Activated CD4-positive, alpha-beta memory T cell treated with anti-CD3 and anti-CD28 coated beads for 36 hours (primary cell): Measurements from ENCODE around the gene ADI1. TPM values are rescaled to one million over a fixed set of nuclear protein-coding genes. Genes with fewer than 3 reads are reported as not detected.
"Not testable (repeated sequence)": the region's sequence is repeated elsewhere in the genome, so short reads cannot be mapped to it uniquely, and the experiment has no call there.

Experiments used
- CTCF ChIA-PET: fragments of 350-600 bp; sonication (Branson Sonifier 250); formaldehyde crosslinking; loops from one replicate; lab custom pipeline; 2021; ENCODE audit warnings: antibody characterized with exemption, inconsistent platforms; lab: Charles Lee
- POLR2A ChIA-PET: fragments of 350-600 bp; sonication (Branson Sonifier 250); formaldehyde crosslinking; loops from one replicate; lab custom pipeline; 2021; ENCODE audit warnings: antibody characterized with exemption; lab: Charles Lee
- DNase-seq: peaks from one replicate; pipeline ENCODE4 v3.0.0-alpha.2; 2020
- H3K27ac Mint-ChIP-seq: one replicate; pipeline ENCODE4 v1.8.0; 2021; ENCODE audit warnings: mixed read lengths
- H3K27me3 Mint-ChIP-seq: one replicate; pipeline ENCODE4 v1.8.0; 2021; ENCODE audit warnings: mixed read lengths
- H3K36me3 Mint-ChIP-seq: one replicate; pipeline ENCODE4 v1.8.0; 2021; ENCODE audit warnings: mixed read lengths
- H3K4me1 Mint-ChIP-seq: one replicate; pipeline ENCODE4 v1.8.0; 2021; ENCODE audit warnings: low read depth, mixed read lengths
- H3K4me3 Mint-ChIP-seq: one replicate; pipeline ENCODE4 v1.8.0; 2021; ENCODE audit warnings: mild to moderate bottlenecking, mixed read lengths
- H3K9me3 Mint-ChIP-seq: one replicate; pipeline ENCODE4 v1.8.0; 2021; ENCODE audit warnings: mixed read lengths
- intact Hi-C: fragments of 100-400 bp; cut with micrococcal nuclease; formaldehyde crosslinking; loops from one replicate; pipeline ENCODE4 v1.15.1; 2023
- total RNA-seq, 2 experiments: library from RNA; stranded (reverse); gene quantifications; one replicate each; pipeline ENCODE4 v1.2.3, GENCODE V29; 2021

ADI1 gene
- total RNA-seq, 2 experiments from 2014 or later: 36.0 to 36.4 TPM

DNA sequence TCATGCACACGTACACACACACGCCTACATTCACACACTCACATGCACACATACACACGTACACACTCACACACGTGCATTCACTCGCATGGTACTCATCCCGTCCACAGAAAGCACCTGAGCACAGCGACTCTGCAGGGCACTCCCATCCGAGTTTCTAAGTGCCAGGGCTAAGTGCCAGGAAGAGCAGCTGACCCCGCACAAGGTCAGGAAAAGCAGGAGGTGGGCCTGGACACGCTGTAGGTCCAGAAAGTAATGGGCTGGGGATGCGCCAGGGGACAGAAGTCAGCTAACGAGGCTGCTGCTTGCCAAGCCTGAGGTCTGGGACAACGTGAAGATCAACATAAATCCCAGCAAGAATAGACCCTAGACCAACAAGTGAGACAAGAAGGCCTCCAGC is 15.8 kb downstream of the ADI1 start:
- ChIA-PET CTCF (no interaction called here), POLR2A (no interaction called here)
- H3K4me1 Mint-ChIP-seq: no peaks in the 10 kb centered on the region
- no peak overlapping the region for H3K4me3 Mint-ChIP-seq
- no peaks in the 10 kb centered on the region for H3K27me3 Mint-ChIP-seq
- no peak overlapping the region for H3K27ac Mint-ChIP-seq
- intact Hi-C loops: no loop called here
- peaks cover 59% of the 10 kb centered on the region for H3K36me3 Mint-ChIP-seq
- no peaks in the 10 kb centered on the region for H3K9me3 Mint-ChIP-seq
- no peak for DNase-seq

DNA sequence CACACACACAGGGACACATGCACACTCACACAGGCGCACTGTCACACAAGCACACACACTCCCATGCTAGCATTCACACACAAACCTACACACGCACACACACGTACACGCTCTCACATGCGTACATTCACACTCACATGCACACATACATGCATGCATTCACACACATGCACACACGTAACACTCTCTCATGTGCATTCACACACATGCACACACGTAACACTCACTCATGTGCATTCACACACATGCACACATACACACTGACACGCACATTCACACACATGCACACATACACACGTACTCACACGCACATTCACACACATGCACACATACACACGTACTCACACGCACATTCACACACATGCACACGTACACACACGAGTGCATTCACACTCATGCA is 16.3 kb downstream of the ADI1 start:
- POLR2A ChIA-PET: no interaction called here
- H3K36me3 Mint-ChIP-seq: peaks cover 60% of the 10 kb centered on the region
- no peak for DNase-seq
- CTCF ChIA-PET: no interaction called here
- intact Hi-C loops: no loop called here
- no peak overlapping the region for H3K27ac Mint-ChIP-seq
- H3K9me3 Mint-ChIP-seq: no peaks in the 10 kb centered on the region
- no peaks in the 10 kb centered on the region for H3K27me3 Mint-ChIP-seq
- H3K4me3 Mint-ChIP-seq: no peak overlapping the region
- H3K4me1 Mint-ChIP-seq: no peaks in the 10 kb centered on the region

DNA sequence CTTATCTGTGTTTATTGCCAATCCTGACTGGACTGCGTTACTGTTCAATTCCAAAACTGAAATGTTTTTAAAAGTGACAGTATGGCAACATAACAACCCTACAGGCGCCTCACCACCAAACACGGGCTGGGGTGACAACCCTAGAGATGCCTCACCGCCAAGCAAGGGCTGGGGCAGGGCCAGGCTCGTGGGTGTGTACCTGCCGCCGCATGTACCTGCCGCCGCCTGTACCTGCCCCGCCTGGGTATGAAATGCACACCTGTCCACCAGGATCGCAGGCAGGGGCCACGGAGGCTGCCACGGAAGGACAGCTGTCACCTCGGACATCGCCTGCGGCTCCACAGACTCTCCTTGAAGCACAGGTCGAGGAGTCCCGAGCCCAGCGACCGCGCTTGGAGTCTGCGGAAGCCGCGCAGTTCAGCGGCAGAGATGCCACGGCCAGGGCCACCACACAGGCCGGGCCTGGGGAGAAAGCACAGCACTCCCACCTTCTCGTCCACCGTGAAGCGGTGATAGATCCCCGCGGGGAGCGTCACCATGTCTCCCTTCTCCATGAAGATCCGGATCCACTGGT is 18.9 kb downstream of the ADI1 start:
- no peak overlapping the region for H3K4me3 Mint-ChIP-seq
- no peak overlapping the region for H3K27ac Mint-ChIP-seq
- intact Hi-C loops: no loop called here
- ChIA-PET POLR2A (no interaction called here), CTCF (no interaction called here)
- H3K4me1 Mint-ChIP-seq: no peaks in the 10 kb centered on the region
- DNase-seq: no peak
- peaks cover 47% of the 10 kb centered on the region for H3K36me3 Mint-ChIP-seq
- no peaks in the 10 kb centered on the region for H3K9me3 Mint-ChIP-seq
- no peaks in the 10 kb centered on the region for H3K27me3 Mint-ChIP-seq

DNA sequence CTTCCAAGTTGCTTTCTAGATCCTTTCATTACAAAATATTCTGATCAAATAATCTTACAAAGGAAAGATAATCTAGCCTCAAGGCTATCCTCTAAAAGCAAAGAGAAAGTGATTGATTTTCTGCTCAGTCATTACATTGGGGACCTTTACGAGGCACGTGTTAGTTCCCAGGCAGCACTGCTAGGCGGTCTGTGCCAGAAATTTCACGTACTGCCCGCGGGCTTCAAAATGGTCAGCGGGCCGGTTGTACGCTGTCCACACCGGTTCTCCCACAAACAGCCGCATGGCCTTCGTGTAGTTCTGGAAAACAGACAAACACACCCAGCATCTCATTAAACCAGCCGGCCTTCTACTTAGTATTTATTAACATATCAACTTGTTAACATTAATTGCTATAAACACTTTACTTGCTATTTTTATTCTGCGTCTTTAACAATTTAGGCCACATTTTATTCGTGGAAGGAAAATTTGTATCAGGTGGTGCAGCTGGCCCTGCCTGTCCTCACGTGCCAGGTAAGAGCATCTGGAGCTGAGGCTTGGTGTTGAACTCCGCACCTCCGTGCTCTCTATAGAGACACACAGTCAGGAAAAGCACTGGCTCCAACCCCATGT is 20.4 kb downstream of the ADI1 start:
- no peak overlapping the region for H3K27ac Mint-ChIP-seq
- peaks cover 36% of the 10 kb centered on the region for H3K36me3 Mint-ChIP-seq
- H3K4me1 Mint-ChIP-seq: no peaks in the 10 kb centered on the region
- H3K27me3 Mint-ChIP-seq: no peaks in the 10 kb centered on the region
- H3K4me3 Mint-ChIP-seq: no peak overlapping the region
- POLR2A ChIA-PET: no interaction called here
- no peaks in the 10 kb centered on the region for H3K9me3 Mint-ChIP-seq
- intact Hi-C loops: no loop called here
- no peak for DNase-seq
- CTCF ChIA-PET: no interaction called here

DNA sequence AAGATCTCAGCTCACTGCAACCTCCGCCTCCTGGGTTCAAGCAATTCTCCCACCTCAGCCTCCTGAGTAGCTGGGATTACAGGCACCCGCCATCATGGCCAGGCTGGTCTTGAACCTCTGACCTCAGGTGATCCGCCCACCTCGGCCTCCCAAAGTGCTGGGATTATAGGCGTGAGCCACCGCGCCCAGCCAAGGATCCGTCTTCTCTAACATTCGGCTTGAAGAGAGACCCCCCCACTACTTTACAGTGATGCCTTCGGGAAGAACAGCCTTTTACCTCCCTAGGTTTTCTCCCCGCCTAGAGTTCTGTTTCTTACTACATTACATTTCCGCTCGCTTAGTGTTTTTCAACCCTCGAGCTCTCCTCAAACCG is 22.6 kb downstream of the ADI1 start:
- H3K27me3 Mint-ChIP-seq, H3K4me3 Mint-ChIP-seq, H3K27ac Mint-ChIP-seq, H3K9me3 Mint-ChIP-seq, H3K4me1 Mint-ChIP-seq, CTCF ChIA-PET, DNase-seq, intact Hi-C loops, POLR2A ChIA-PET: not testable (repeated sequence)
- peaks cover 29% of the 10 kb centered on the region for H3K36me3 Mint-ChIP-seq

DNA sequence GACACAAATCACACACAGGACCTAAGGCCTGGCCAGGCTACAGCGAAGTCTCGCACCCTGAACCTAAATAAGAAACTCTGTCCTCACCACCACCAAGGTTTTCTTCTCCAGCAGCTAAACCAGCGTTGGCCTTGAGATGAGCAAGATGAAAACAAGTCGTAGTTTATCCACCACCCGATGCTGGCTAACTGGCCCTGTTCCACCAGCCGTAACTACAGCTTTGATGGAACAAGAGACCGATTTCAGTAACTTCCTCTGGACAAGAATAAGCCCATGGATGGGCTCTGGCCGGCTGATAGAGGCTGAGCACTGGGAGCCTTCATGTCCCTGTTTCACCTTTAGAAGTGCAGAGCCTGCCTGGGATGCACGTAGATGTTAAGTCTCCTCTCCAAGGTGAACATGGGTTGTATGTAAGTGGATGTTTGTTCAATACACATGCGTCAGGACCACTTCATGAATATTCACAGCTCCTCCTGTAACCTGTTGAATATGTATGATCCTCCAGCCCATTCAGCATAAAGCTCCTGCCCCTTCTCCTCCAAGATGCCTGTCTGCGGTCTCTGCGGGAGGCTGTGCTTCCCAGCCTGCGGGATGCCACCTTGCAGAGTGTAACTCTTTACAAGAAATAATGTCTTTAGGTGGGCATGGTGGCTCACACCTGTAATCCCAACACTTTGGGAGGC is 24.2 kb downstream of the ADI1 start:
- intact Hi-C loops: no loop called here
- Mint-ChIP-seq H3K9me3 (no peaks in the 10 kb centered on the region), H3K4me1 (no peaks in the 10 kb centered on the region), H3K27me3 (no peaks in the 10 kb centered on the region), H3K4me3 (no peak overlapping the region), H3K27ac (no peak overlapping the region), H3K36me3 (peaks cover 24% of the 10 kb centered on the region)
- ChIA-PET CTCF (no interaction called here), POLR2A (no interaction called here)
- no peak for DNase-seq

DNA sequence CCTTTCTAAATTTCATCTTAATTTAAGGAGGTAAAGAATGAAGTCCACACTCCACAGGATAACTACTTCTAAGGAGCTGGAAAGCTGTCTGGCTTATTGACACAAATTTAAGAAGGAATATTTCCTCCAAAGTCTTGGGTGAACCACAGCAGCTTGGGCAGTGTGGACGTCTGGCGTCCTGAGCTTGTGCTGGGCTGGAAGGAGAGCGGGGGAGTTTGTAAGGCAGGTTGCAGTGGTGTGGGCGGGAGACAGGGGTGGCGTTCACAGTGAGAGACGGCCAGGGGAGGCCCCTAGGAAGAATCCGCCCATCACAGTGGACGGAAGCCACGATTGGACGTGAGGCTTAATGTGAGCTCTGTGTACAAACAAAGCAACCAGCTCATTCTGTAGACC is 25.7 kb downstream of the ADI1 start:
- ChIA-PET CTCF (interaction anchor here (1.6 kb wide), 1 partner anchor 31 kb away, joined by 4 read pairs; no protein-coding TSS in a partner anchor), POLR2A (no interaction called here)
- DNase-seq: no peak
- no peaks in the 10 kb centered on the region for H3K9me3 Mint-ChIP-seq
- no peaks in the 10 kb centered on the region for H3K27me3 Mint-ChIP-seq
- intact Hi-C loops: no loop called here
- H3K4me1 Mint-ChIP-seq: no peaks in the 10 kb centered on the region
- peaks cover 15% of the 10 kb centered on the region for H3K36me3 Mint-ChIP-seq
- H3K4me3 Mint-ChIP-seq: no peak overlapping the region
- no peak overlapping the region for H3K27ac Mint-ChIP-seq

DNA sequence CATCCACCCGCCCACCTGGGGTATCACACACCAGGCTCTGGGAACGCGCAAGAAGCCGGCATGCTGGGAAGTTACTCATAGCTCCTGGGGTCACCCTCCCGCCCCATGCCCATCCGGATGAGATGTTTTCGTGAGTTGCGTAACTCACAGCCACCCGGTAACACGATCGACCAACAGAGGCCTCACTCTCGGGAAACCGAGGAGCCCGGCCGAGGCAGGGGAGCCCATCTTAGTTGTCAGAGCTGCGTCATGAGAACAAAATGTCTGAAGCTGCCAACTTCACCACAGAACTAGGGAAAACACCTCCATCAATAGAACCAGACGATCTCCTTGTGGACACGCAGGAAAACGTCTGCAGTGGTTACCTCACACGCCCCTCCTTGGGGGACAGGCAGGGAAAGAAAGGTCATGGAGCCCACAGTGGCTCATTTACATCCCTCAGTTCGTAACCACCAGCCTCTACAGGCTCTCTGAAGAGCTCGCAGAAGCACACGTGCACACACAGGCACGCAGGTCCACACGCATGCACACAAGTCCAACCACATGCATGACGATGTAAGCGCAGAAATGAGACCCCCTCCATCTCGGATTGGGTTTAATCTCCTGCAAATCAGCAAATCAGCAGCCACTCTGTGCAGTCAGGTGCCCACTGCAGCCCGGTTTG is 26.2 kb downstream of the ADI1 start:
- POLR2A ChIA-PET: no interaction called here
- no peaks in the 10 kb centered on the region for H3K4me1 Mint-ChIP-seq
- CTCF ChIA-PET: interaction anchor here (1.6 kb wide), 1 partner anchor 31 kb away, joined by 4 read pairs; no protein-coding TSS in a partner anchor
- no peaks in the 10 kb centered on the region for H3K9me3 Mint-ChIP-seq
- H3K27me3 Mint-ChIP-seq: no peaks in the 10 kb centered on the region
- peaks cover 10% of the 10 kb centered on the region for H3K36me3 Mint-ChIP-seq
- H3K4me3 Mint-ChIP-seq: no peak overlapping the region
- DNase-seq: no peak
- no peak overlapping the region for H3K27ac Mint-ChIP-seq
- intact Hi-C loops: no loop called here

DNA sequence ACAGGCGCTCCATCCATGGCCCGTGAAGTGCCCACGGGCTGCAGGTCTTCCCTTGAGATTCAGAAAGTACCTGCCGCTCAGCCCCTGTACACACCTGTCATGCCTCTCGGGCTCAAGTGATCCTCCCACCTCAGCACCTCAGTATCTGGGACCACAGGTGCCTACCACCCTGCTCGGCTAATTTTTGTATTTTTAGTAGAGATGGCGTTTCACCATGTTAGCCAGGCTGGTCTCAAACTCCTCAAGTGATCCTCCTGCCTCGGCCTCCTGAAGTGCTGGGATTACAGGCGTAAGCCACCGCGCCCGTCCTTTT is 26.9 kb downstream of the ADI1 start:
- DNase-seq, H3K4me1 Mint-ChIP-seq, H3K27ac Mint-ChIP-seq, H3K27me3 Mint-ChIP-seq, intact Hi-C loops, CTCF ChIA-PET, H3K9me3 Mint-ChIP-seq, POLR2A ChIA-PET, H3K4me3 Mint-ChIP-seq, H3K36me3 Mint-ChIP-seq: not testable (repeated sequence)

DNA sequence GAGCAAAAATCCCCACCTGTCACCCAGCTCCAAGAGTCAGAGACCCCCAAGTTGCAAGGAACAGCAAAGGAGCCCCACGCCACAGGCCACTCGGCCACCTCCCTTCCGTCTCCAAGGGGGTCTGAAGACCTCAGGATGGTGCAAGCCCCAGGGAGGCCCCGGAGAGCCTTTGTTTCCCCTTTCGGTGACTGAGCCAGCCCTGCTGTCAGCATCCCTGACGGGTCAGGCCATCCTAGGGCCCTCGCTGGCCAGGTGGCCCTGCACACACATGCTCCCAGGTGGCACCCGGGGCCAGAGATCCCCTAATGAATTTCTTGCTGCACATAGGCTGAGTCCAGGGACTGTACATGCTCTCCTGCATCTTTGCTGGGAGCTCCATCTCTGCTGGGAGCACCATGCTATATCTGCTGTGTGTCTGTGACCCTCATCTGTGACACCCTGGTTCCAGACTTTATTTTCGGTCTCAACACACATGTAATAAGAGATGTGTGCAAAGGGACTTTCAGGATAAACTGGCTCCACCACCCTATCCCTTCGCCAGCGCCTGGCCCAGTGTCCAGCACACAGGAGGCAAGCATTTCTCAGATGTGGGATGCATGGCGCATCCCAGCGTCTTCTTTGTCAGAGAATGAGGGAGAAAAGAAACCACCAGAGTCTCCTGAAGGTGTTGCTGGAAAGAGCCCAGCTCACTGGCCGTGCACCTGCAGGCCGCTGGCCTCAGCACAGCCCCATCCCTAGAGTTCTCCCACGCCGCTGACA is 27.4 kb downstream of the ADI1 start:
- no peak for DNase-seq
- Mint-ChIP-seq H3K27me3 (no peaks in the 10 kb centered on the region), H3K4me1 (no peaks in the 10 kb centered on the region), H3K27ac (no peak overlapping the region), H3K9me3 (no peaks in the 10 kb centered on the region), H3K4me3 (no peak overlapping the region), H3K36me3 (peaks cover 6% of the 10 kb centered on the region)
- POLR2A ChIA-PET: no interaction called here
- CTCF ChIA-PET: interaction anchor here (0.5 kb wide), 1 partner anchor 122 kb away, joined by 3 read pairs; no protein-coding TSS in a partner anchor
- intact Hi-C loops: no loop called here

DNA sequence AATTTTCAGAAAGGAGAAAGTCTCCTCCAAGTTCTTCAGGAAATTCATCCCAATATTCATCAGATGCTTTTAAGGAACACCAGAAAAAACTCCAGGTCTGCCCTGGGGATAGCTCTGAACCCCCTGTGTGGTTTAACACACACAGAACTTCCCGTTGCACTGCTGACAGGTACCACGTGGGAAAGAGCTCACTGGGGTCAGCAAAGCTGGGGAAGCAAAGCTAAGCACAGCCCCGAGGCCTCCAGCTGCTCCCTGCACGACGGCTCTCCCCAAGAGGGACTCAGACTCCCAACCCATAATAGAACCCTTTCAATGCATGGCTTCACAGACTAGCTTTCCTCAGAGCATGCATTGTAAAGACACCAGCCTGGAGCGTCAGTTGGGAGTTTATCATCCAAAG is 28.0 kb downstream of the ADI1 start:
- Mint-ChIP-seq H3K9me3 (no peaks in the 10 kb centered on the region), H3K4me1 (no peaks in the 10 kb centered on the region), H3K36me3 (peaks cover 5% of the 10 kb centered on the region), H3K27me3 (no peaks in the 10 kb centered on the region), H3K4me3 (no peak overlapping the region), H3K27ac (no peak overlapping the region)
- intact Hi-C loops: no loop called here
- ChIA-PET CTCF (interaction anchor here (0.5 kb wide), 1 partner anchor 123 kb away, joined by 3 read pairs; no protein-coding TSS in a partner anchor), POLR2A (no interaction called here)
- no peak for DNase-seq
